Middle frontal gyrus (tissue), 1 donor: ENCODE results near the gene MORN4.
"Not testable (repeated sequence)": the region's sequence is repeated elsewhere in the genome, so short reads cannot be mapped to it uniquely, and the experiment has no call there.

Experiments used
- DNase-seq: peaks from one replicate; pipeline ENCODE4 v3.0.0-alpha.2; 2015; ENCODE audit warnings: low spot score; ENCODE audit errors: extremely low spot score

The MORN4 gene

DNA sequence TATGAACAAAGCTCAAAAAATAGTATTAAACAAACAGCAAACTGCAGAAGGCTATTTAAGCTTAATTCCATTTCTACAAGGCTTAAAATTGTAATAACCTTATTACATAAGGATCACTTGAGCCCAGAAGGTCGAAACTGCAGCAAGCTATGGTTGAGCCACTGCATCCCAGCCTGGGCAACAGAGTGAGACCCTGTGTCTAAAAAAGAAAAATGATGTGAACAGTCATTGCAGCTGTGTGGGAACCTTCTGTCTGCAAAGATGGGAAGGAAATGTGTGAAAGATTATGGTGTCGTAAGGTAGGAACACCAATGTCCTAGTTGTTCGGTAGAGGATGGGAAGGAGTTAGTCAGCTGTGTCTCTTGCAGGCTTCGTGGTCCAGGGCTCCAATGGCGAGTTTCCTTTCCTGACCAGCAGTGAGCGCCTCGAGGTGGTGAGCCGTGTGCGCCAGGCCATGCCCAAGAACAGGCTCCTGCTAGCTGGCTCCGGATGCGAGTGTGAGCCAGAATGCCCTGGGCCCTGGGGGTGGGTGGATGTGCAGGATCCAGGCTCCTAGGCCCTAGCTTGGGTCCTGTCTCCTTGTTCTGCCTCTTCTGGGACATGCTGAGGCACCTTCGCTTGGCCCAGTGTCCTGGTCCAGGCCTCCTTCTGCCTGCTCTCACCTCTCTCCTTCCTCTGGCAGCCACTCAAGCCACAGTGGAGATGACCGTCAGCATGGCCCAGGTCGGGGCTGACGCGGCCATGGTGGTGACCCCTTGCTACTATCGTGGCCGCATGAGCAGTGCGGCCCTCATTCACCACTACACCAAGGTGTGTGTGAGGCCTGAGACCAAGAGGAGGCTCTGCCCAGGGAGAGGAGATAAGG, 34.7 kb downstream of the MORN4 start:
- DNase-seq = no peak

DNA sequence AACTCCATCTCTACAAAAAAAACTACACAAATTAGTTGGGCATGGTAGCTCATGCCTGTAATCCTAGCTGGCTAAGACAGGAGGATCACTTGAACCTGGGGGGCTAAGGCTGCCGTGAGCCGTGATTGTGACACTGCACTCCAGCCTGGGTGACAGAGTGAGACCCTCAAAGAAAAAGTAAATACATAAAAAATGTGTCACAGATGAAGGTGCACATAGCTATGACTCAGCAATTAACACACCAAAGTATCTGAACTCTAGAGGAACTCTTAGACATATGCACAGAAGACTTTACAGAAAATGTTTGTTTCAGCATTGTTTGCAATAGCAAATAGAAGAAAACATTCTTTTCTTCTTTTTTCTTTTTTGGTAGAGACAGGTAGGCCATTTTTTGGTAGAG, 35.5 kb downstream of the MORN4 start:
- no peak for DNase-seq

DNA sequence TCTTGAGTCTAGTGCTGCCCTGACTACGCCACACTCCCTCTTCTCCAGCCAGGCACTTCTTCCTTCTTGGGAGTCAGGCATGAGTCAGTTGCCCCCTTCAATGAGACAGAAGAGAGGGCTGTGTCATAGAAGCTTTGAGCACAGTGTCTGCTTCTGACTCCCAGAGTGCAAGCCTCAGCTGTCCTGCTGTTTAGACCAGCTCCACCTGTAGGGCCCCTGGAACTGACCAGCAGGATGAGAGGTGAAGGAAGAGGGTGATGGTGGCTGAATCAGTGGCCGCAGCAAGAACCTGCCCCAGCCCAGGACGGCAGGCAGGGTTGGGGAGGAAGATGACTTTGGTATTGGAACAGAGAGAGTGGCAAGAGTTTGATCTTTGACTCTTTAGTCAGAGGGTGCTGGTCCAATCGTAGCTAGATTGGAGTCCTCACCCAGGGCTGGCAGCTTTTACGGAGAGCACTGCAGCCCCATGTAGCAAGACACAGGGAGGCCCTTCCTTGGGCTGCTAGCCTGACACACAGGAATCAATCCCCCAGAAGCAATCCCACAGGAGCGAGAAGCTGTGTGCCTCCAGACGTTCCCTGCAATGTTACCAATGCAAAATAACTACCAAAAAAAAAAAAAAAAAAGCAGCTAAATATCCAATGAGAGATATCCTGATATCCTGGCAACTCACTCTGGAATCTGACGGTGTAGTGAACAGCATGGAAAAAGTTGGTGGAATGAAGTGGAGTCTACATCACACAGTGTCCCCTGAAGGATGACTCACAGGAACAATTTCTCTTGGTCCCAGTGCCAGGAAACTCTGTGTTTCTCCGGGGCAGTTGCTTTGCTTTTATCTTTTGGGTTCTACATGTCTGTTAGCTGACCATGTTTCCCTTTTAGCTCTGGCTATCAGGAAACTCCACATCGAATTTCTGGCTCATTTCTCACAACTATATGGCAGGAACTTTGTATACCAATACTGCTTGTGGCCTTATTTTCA, 36.9 kb downstream of the MORN4 start:
- DNase-seq = no peak

DNA sequence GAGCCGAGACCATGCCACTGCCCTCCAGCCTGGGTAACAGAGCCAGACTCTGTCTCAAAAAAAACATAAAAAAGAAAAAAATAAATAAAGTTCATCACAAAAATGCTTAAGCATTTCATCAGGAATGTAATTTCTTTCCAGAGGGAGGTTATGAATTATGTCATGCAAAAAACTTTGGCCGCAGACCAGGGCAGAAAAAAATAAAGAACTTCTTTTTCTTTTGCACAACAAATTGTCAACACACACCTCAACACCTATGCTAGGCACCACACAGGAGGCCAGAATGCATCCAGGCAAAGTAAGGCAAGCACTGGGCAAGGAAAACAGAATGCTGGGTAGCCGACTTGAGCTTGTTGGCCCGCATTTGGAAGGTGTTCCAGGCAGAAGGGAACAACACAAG, 39.9 kb downstream of the MORN4 start:
- no peak for DNase-seq

DNA sequence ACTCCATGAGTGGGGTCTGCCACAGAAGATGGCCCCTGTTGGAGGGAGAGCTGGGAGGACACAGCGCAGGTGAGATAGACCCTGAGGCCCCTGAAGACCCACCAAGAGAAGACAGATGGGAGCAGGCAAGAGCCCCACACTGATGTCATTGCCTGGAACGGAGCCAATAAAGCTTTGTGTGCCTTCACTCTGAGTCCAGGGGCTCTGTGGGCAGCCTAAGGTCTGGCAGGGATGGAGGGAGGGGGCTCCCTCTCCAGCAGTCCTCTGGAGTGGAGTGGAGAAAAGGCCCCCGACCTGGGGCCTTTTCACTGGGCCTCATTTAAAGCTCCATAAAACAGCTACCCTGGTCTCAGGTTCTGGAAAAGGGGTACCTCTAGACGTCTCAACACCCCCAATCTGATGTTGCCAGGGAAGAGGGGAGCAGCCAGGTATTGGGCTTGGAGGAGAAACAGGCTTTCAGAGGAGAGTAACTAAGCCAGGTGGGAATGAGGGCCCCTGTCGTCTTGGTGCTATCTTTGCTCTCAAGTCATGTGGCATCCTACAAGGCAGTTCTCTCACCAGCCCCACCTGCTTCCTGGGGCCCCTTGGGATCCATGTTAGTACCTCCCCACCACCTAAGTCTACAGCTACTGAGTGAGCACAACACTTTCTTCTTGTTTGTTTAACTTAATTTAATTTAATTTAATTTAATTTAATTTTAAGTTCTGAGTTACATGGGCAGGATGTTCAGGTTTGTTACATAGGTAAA, 42.4 kb downstream of the MORN4 start:
- DNase-seq = no peak

DNA sequence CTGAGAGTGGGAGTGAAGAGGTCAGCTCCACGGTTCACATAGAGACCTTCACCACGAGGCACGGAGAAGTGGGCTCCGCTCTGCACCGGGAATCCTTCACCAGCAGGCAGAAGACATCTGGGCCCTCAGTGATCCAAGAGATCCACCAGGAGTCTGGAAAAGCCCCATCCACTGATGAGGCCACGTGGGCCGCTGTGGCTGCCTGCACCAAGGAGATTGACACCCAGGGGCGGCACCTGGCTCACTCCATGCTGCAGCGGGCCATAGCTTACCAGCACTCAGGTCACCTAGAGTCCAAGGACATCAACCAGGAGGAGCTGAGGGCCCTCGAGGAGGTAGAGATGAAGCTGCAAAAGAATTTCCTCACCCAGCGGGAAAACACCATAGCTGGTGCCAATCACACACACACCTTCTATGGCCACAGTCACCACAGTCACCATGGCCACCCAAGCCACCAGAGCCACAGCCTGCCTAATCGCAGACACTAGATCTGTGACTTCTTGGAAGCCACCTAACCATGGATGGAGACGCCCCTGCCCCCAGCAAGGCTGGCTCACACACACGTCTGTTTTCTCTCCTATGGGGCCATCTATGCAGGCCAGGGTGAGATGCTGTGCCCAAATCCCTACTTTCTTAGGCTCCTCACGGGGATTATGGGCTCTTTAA, 43.1 kb downstream of the MORN4 start:
- DNase-seq = no peak

DNA sequence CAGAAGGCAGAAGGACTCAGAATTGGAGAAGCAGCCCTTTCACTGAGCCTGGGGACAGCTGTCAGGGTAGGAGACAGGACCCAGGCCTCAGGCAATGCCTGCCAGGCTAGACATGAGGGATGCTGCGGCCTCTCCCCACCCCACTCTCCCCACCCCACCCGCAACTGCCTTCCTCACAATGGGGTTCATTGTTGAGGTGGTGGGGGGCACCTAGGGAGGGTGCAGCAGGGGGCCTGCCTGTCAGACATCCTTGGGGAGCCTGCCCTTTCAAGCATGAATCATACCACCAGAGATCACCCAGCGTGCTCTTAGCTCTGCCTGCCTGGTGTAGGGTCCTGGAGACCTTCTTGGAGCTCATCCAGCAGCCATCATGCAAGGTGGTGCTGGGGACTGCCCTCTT, 43.8 kb downstream of the MORN4 start, which contains the start of gene C10orf62:
TSS of gene C10orf62 (plus strand) at position 243 of the 400 bp plus-strand sequence. CDS start 177 bp downstream, outside the sequence.
- DNase-seq = no peak

DNA sequence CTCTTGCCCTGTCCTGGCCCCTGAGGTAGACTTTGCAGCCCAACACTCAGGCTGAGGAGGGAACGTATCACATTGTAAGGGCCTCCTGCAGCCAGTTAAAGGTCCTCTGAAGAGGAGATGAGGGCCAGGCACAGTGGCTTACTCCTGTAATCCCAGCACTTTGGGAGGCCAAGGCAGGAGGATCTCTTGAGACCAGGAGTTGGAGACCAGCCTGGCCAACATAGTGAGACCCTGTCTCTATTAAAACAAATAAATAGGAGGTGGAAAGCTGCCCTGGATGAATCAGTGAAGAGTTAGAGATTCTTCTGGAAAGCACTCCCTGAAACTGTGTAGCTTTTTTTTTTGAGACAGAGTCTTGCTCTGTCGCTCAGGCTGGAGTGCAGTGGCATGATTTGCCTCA, 46.1 kb downstream of the MORN4 start:
- no peak for DNase-seq

DNA sequence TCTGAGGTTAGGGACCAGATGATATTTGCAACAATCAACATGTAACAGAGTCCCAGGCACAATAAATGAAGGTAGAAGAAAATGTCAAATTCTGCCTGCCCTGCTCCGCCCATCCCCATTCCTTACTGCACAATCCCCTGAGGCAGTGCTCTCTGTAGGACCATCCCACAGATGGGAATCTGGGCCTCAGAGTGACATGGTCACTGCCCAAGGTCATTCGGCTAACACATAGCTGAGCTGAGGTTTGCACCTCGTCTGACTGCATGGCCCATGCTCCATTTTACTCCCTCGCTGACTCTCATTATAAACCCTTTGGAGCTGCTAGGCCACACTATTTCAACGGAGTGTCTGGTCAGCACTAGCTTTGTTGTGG, 47.9 kb downstream of the MORN4 start:
- no peak for DNase-seq

DNA sequence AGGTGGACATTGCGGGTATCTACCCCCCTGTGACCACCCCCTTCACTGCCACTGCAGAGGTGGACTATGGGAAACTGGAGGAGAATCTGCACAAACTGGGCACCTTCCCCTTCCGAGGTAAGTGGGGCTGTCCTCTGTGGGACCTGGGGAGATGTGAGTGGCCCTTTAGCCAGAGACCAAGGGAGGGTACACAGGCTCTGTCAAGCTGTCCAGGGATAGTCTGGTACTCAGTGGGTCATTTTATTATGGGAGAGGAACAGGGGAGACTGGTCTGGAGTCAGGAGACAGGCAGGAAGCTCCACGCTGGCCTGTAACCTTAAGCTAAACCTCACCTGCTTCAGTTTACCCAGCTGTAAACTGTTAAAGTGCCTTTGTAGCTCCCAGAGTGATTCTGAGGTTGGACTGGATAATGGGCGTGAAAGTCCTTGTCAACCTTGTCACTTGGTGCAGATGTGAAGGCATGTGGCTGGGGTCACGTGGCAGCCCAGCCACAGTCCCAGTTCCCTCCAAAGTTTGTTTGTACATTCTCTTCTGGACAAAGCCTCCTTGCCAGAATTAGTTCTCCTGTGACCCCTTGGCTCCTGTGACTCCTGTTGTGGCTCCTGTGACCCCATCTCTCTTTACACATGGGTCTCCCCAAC, 48.4 kb downstream of the MORN4 start:
- no peak for DNase-seq

DNA sequence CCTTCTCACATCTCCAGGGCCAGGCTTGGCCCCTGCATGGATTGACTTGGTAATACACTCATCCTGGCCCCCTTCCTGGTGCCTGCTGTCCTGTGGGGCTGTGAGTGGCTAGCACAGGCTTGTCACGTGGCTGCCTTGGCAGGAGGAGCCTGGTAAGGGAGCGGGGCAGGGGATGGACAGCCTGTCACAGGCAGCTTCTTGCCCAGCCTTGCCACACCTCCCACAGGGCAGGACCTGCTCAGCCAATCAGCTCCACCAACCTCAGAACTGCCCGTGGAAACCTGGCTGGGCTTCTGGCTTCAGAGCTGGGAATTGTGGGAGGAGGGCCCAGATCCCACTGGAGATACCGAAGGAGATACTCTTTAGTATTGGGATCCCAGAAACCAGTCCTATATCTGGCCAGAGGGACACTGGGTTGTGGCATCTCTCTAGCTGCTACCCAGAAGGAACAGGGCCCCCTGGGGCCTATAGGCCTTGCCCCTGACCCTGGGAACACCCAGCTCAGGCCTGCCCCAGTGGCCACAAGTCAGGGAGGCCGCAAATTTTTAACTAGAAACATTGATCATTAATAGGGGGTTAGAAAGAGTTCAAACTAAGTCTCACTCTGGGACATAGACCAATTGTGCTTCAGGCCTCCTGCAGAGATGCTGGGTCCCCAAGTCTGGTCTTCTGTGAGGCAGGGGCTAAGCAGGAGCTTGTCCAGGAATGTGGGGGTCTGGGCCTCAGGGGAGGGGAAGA, 49.1 kb downstream of the MORN4 start, which contains the start of gene HOGA1:
TSS of gene HOGA1 (plus strand) at position 330 of the 738 bp plus-strand sequence. CDS start at position 645, 315 bp downstream.
- peak; percentile 45 for DNase-seq

DNA sequence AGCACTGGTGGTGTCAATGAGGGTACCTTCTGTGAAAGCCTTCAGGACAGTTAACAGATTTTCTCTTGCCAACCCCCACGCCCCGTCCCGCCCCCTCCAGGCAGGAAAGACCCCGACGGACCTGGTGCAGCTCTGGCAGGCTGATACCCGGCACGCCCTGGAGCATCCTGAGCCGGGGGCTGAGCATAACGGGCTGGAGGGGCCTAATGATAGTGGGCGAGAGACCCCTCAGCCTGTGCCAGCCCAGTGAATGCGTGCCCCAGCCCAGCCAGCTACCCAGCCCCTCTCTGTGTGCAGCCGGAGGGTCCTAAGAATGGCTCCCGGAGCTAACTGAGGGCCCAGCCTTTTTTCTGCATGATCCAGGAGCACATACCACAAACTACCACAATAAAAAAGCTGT, 49.8 kb downstream of the MORN4 start:
- DNase-seq = no peak

DNA sequence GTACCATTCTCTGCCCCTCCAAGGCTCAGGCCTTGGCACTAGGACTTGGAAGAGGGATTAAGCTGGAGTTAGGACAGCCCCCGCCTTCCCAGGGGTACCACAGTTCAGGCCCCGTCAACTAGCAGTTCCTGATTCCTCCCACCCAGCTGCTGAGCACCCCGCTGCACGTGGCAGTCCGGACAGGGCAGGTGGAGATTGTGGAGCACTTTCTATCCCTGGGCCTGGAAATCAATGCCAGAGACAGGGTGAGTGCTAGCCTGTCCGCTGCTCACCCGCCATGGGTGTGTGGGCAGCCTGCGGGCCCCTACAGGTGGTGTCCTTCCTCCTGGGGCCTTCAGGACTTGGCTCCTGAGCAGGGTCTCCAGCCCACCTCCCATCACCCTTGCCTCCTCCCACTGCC, 51.1 kb downstream of the MORN4 start:
- no peak for DNase-seq

DNA sequence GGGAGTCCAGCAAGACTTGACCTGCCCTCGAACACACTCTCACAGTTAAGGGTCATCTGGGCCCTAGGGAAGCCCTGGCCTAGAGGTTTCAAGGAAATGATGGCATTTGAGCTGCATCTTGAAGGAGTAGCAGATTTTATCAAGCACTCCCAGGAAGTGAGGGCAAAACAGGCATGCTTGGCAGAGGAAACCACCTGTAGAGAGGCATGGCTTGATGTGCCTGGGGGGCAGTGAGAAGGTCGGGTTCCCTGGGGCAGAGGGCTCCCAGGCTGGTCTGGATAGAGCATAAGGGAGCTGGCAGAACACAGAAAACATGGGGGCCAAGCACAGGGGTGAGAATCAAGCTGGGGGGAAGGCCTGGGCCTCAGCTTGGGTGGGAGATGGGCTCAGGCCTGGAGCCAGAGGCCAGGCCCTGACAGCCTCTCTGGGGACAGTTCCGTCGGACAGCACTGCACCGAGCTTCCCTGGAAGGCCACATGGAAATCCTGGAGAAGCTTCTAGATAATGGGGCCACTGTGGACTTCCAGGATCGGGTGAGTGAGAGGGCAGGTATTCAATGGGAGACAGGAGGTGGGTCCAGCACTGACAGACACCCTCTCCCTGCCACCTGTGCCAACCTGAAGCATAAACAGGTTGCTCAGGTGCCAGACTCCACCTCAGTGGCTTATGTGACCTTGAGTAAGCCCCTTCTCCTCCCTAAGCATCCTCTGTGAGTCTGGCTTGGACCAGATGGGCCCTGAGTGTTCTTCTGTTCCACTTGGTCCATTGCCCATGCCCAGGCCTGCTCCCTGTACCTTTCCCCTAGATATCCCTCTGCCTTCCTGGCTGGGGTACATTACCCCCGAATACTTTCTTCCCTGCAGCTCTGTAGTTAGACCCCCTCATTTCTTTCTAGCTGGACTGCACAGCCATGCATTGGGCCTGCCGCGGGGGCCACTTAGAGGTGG, 52.6 kb downstream of the MORN4 start:
- DNase-seq = no peak

DNA sequence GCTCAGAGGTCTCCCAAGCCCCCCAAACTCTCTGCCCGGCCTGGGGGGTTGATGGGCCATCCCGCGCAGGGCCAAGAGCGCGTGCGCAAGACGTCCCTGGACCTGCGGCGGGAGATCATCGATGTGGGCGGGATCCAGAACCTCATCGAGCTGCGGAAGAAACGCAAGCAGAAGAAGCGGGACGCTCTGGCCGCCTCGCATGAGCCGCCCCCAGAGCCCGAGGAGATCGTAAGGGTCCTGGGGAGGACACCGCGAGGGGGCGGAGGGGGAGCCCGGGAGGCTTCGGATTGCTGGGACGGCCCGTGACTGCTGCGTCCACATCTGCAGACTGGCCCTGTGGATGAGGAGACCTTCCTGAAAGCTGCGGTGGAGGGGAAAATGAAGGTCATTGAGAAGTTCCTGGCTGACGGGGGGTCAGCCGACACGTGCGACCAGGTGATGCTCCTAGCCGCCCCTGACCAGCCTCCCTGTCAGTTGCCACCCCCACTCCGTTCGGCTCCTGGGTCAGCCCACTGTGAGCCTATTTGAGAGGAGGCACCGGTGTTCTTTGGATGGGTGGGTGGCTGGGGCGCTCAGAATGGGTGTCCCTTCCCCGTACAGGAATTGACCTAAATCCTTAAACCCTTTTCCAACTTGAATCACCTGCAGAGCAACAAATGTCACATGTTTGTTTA, 55.0 kb downstream of the MORN4 start:
- no peak for DNase-seq

DNA sequence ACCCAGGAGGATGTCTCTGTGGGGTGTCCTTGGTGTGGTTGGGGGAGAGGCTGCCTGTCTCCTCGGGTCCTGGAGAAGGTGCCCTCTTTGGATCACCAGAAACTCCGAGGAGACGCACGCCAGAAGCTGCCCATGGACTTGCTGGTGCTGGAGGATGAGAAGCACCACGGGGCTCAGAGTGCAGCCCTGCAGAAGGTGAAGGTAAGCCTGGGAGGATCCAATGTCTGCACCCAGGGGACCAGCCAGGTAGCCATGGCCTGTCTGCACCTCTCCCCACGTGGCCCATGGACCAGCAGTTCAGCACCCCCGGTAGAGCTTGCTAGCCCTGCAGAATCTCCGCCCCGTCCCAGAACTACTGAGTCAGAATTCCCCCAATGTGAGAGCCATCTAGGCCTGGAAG, 55.6 kb downstream of the MORN4 start:
- no peak for DNase-seq

DNA sequence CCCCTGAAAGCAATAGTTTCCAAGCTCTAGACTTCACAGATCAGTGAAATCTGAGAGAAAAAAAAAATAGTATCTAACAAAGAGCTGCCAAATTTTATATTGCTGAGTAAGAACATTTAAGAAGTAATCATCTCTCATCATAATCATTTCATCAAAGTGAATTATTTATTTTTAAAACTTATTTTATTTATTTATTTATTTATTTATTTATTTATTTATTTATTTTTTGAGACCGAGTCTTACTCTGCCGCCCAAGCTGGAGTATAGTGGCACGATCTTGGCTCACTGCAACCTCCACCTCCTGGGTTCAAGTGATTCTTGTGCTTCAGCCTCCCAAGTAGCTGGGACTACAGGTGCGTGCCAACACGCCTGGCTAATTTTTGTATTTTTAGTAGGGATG, 56.8 kb downstream of the MORN4 start:
- not testable (repeated sequence) for DNase-seq

DNA sequence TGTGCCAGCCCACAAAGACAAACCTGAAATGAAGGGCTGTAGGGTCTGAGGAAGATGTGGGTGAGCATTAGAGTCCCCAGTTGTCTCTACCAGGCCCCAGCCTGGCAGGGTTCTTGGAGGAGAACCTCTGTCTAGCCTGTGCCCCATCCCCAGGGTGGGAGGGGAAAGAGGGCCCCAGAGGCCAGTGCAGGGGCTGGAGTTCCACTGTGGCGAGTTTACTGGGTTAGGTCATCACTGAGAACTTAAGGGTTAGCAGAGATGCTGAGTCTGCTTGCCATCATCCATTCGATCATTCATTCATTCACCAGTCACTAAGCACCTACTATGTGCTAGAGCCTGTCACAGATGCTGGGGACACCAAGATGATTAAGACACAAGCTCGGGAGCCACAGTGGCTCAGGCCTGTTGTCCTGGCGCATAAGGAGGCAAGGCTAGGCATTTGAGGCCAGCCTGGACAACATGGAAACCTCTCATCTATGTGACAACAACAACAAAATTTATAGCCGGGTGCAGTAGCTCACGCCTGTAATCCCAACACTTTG, 58.1 kb downstream of the MORN4 start:
- no peak for DNase-seq
